MM.1S (cell line): ENCODE data around the gene DTX4.

Experiments used
- CTCF ChIP-seq: fragments of 300-600 bp; sonication (generic); IDR thresholded peaks from 2 replicates; pipeline ENCODE4 v1.5.1; 2016; ENCODE audit warnings: antibody characterized with exemption, low read length, mixed read lengths
- EZH2phosphoT487 ChIP-seq: fragments of 300-600 bp; sonication (generic); IDR thresholded peaks from 2 replicates; pipeline ENCODE4 v1.6.1; 2018; ENCODE audit warnings: antibody characterized with exemption, low read length

GRCh38 chr11:59145534-59145933, 26.4 kb upstream of the DTX4 start:
- TF ChIP-seq CTCF (no peak), EZH2phosphoT487 (no peak)
